Stimulated activated naive CD8-positive, alpha-beta T cell treated with anti-CD3 and anti-CD28 coated beads, Interleukin-15, Interleukin-2, amounts not matched to agents 100 ng/mL and 50 ng/mL, for 24 hours (primary cell): ENCODE results near the gene PSMD13.

Experiments
- H3K27ac Mint-ChIP-seq: one replicate; pipeline ENCODE4 v1.8.0; 2021; ENCODE audit warnings: mild to moderate bottlenecking, mixed read lengths
- H3K27me3 Mint-ChIP-seq: one replicate; pipeline ENCODE4 v1.8.0; 2021; ENCODE audit warnings: mixed read lengths
- H3K36me3 Mint-ChIP-seq: one replicate; pipeline ENCODE4 v1.8.0; 2021; ENCODE audit warnings: low read depth, mixed read lengths
- H3K4me1 Mint-ChIP-seq: one replicate; pipeline ENCODE4 v1.8.0; 2021; ENCODE audit warnings: low read depth, mixed read lengths
- H3K4me3 Mint-ChIP-seq: one replicate; pipeline ENCODE4 v1.8.0; 2021; ENCODE audit warnings: mild to moderate bottlenecking, mixed read lengths
- H3K9me3 Mint-ChIP-seq: one replicate; pipeline ENCODE4 v1.8.0; 2021; ENCODE audit warnings: mixed read lengths

The PSMD13 gene

DNA sequence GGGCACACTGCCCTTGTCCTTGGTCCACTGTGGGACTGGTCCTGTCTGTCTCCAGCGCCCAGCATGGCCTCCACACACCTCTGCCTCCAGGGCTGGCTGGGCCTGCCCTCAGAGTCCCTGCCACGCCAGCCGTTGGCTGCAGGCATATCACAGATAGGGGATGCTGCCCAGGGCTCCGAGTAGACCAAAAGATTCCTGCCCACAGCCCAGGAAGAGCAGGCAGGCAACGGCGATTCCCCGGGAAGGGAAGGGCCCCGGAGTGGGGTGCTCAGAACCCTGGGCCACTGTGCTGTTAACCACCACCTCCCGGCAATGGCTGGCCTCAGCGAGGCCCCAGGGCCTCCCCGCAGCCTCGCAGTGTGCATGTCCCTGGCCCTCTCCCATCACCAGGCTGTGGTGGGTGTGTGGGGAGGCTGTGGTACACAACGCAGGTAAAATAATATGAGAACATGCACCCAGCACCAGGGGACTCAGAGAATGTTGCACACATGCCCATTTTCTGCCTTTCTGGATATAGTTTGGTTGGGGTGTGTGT, 60.3 kb downstream of the PSMD13 start:
- Mint-ChIP-seq H3K27ac (peak overlapping the region; percentile 59), H3K4me1 (peaks cover 35% of the 10 kb centered on the region), H3K36me3 (no peaks in the 10 kb centered on the region), H3K27me3 (peaks cover 19% of the 10 kb centered on the region), H3K9me3 (no peaks in the 10 kb centered on the region), H3K4me3 (no peak overlapping the region)

DNA sequence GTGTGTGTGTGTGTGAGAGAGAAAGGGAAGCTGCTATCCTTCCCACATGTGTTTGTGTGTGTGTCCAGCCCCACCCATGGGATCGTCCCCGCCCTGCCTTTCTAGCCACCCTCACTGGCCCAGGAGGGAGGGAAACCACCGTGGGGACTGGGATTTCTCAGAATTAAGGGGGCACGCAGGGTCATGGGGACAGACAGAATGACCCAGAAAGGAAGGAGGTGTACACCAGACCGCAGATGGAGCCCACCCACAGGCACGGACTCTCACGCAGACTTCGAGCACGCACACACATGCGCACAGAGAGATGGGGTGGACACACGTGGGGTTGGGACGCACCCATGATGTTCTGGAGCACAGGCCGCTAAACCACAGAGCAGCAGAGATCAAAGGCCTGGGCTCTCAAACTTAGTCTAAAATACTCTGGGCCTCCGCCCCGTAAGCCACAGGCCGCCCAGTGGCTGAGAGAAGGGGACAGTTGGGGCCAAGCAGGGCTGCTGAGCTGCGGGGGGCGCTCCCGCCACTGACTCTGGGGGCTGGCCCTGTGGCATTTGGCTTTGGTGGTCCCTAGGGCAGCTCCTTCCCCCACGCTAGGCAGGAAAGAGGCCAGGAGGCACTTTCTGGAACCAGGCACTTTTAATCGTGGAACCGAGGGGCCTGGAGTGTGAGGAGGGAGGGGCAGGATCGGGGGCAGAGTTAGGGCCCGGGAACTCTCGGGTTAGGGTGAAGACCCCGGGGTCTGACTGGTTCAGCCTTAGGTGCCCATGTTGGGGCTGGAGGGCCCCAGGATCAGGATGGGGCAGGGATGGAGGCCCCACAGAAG, 61.0 kb downstream of the PSMD13 start:
- Mint-ChIP-seq H3K27me3 (peaks cover 19% of the 10 kb centered on the region), H3K36me3 (no peaks in the 10 kb centered on the region), H3K27ac (peak overlapping the region; percentile 59), H3K4me1 (peaks cover 40% of the 10 kb centered on the region), H3K9me3 (no peaks in the 10 kb centered on the region), H3K4me3 (peak overlapping the region; percentile 4)

DNA sequence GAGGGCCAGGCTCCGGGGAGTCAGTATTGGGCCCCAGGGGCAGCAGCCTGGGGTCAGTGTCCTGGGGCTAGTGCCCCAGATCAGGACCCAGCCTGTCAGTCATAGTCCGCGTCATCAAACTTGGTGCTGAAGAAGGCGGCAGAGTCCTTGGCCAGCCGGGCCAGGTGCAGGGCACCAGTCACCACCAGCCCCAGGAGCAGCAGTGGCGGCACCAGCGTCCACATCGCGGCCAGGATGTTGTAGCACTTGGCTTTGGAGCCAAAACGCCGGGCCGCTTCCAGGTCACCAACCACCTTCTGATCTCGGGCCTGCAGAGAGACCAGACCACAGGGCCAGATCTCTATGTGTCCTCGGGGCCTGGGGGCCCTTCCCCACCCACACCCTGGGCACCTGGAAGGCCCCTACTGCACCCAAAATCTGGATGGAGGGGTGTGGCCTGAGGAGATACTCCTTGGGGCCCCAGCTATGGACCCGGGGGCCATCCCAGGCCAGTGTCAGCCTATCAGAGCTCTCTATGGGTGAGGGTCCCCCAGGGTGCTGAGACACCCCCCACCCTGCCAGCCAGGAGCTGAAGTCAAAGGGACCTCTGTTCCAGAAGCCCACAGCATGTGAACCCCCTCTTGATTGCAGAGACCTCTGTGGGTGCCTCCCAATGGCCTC, 61.8 kb downstream of the PSMD13 start:
- H3K27me3 Mint-ChIP-seq, result peaks cover 19% of the 10 kb centered on the region
- H3K9me3 Mint-ChIP-seq, result no peaks in the 10 kb centered on the region
- no peaks in the 10 kb centered on the region for H3K36me3 Mint-ChIP-seq
- H3K4me3 Mint-ChIP-seq, result no peak overlapping the region
- peaks cover 48% of the 10 kb centered on the region for H3K4me1 Mint-ChIP-seq
- H3K27ac Mint-ChIP-seq, result no peak overlapping the region

DNA sequence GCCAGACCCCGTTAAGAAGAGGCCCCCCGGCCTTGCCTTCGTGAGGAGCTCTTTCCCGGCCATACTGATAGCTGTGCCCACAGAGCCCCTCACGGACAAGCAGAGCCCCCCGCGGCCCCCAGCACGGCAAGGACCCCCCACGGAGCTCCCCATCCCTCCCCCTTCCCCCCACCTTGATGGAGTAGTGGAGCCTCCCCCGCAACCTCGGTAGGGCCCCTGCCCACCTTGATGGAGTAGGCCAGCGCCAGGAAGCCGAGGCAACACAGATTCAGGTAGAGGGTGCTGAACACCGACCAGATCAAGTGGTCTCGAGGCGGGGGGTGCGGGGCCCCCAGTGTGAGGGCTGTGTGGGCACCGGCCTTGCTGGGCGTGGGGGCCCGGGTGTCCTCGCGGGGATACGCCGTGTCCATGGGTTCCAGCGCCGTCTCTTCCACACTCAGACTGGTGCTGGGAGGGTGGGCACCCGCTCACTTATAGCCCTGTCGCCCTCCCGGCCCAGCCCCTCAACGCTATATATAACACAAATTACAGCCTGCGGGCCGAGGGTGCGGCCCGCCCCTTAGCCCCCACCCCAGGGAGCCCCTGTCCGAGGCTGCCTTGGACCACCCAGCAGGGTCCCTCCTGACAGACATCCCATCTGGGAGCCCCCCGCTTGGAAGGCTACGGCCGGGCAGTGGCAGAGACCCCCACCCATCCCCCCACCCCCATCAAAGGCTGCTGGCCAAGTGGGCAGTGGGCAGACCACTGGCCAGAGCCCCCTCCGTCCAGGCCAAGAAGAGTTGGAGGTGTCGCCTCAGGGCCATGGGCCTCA, 62.5 kb downstream of the PSMD13 start, which contains the start of gene IFITM5:
TSS of gene IFITM5 (minus strand) at position 446 of the 811 bp plus-strand sequence. CDS start at position 410, 36 bp downstream.
- Mint-ChIP-seq H3K27ac (no peak within 1 kb of the TSS), H3K27me3 (peaks cover 19% of the 10 kb centered on the region)

DNA sequence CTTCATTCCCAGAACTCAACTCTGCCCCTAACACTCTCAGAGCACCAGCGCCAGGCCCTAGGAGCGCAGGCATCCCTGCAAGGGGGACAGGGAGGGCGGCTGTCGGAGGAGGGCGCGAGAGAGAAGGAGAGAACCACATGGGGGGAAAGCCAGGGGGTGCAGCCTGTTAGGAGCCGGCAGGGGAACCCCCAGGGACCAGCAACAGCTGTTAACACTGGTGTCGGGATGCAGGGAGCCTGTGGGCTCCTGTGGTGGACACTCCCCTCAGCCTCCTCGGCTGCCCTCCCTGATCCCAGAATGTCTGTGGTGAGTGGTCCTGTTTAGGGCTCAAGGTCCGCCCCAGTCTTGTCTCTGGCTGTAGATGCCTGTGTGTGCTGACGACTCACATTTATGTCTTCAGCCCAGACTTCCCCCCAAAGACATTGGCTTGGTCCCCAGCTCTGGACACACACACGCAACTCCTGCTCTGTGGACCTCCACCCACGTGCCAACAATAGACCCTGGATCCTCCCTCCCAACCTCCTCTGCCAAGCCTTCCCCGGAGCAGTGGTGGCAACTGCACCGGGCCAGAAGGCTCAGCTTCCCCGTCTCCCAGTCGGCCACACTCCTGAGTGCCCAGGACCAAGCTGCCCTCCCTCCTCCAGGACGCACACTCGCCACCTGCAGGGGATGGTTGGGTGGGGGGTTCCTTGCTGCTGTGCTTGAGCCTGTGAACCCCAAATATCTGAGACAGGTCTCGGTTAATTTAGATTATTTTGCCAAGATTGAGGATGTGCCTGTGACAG, 63.4 kb downstream of the PSMD13 start:
- Mint-ChIP-seq H3K36me3 (no peaks in the 10 kb centered on the region), H3K27ac (peak overlapping the region; percentile 42), H3K4me3 (no peak overlapping the region), H3K9me3 (no peaks in the 10 kb centered on the region), H3K27me3 (peaks cover 19% of the 10 kb centered on the region), H3K4me1 (peaks cover 56% of the 10 kb centered on the region)

More for the DNA sequence above, 62.5 kb downstream of the PSMD13 start, which contains the start of gene IFITM5:
- Mint-ChIP-seq H3K9me3 (no peaks in the 10 kb centered on the region), H3K4me1 (peaks cover 52% of the 10 kb centered on the region), H3K4me3 (no peak within 1 kb of the TSS), H3K36me3 (no peaks in the 10 kb centered on the region)
